Measurements from ENCODE around the gene ZNF107.
"Not testable (repeated sequence)": the region's sequence is repeated elsewhere in the genome, so short reads cannot be mapped to it uniquely, and the experiment has no call there.

ZNF107 gene

GRCh38 chr7:64651203-64651602 lies 14.7 kb upstream of the ZNF107 start:
- no peak for DNase-seq

- DNase-seq: no peak
These were observed 14.2 kb upstream of the ZNF107 start for GRCh38 chr7:64651632-64652165.

GRCh38 chr7:64653721-64654401 lies 12.1 kb upstream of the ZNF107 start:
- DNase-seq: no peak

GRCh38 chr7:64654796-64655548 lies 11.0 kb upstream of the ZNF107 start:
- DNase-seq: no peak

- DNase-seq: no peak
These were observed 10.1 kb upstream of the ZNF107 start for GRCh38 chr7:64655811-64656210.

- DNase-seq: no peak
These were observed 9.4 kb upstream of the ZNF107 start for GRCh38 chr7:64656489-64656888.

GRCh38 chr7:64662091-64662490 lies 3.8 kb upstream of the ZNF107 start:
- DNase-seq: not testable (repeated sequence)

GRCh38 chr7:64666663-64667050 lies 724 bp downstream of the ZNF107 start:
- DNase-seq: no peak

- DNase-seq: no peak
These were observed 1.4 kb downstream of the ZNF107 start for GRCh38 chr7:64667311-64667710.

GRCh38 chr7:64672414-64672813 lies 6.5 kb downstream of the ZNF107 start:
- no peak for DNase-seq

- DNase-seq: no peak
These were observed 19.2 kb downstream of the ZNF107 start for GRCh38 chr7:64685091-64685490.

- DNase-seq: no peak
These were observed 19.8 kb downstream of the ZNF107 start for GRCh38 chr7:64685741-64686140.

- no peak for DNase-seq
These were observed 20.7 kb downstream of the ZNF107 start for GRCh38 chr7:64686493-64687184.

GRCh38 chr7:64687249-64687648 lies 21.3 kb downstream of the ZNF107 start:
- DNase-seq: no peak

- no peak for DNase-seq
These were observed 23.1 kb downstream of the ZNF107 start for GRCh38 chr7:64688988-64689387.

GRCh38 chr7:64691831-64692230 lies 25.9 kb downstream of the ZNF107 start:
- no peak for DNase-seq

GRCh38 chr7:64697863-64698262 lies 31.9 kb downstream of the ZNF107 start:
- DNase-seq: not testable (repeated sequence)

GRCh38 chr7:64706625-64707292 lies 40.8 kb downstream of the ZNF107 start:
- DNase-seq: no peak

GRCh38 chr7:64717896-64718295 lies 52.0 kb downstream of the ZNF107 start:
- DNase-seq: not testable (repeated sequence)

GRCh38 chr7:64729089-64729848 lies 63.3 kb downstream of the ZNF107 start:
- DNase-seq: no peak

- no peak for DNase-seq
These were observed 67.8 kb downstream of the ZNF107 start for GRCh38 chr7:64733550-64734240.

- DNase-seq: no peak
These were observed 70.6 kb downstream of the ZNF107 start for GRCh38 chr7:64736575-64736974.
